AG08396 (cell line): ENCODE measurements around the gene ANKRD35.
"Not testable (repeated sequence)": the region's sequence is repeated elsewhere in the genome, so short reads cannot be mapped to it uniquely, and the experiment has no call there.

Experiments
- DNase-seq: peaks from one replicate; pipeline ENCODE4 v3.0.0; 2012; ENCODE audit warnings: low spot score, mixed read lengths

Gene ANKRD35

GRCh38 chr1:145857170-145857569 is 28.5 kb downstream of the ANKRD35 start:
- no peak for DNase-seq

- no peak for DNase-seq
These were observed 30.2 kb downstream of the ANKRD35 start for GRCh38 chr1:145855426-145855948.

GRCh38 chr1:145849356-145850160 is 36.1 kb downstream of the ANKRD35 start:
- DNase-seq: peak; percentile 74

- DNase-seq: no peak
These were observed 37.8 kb downstream of the ANKRD35 start for GRCh38 chr1:145847827-145848226.

- DNase-seq: peak; percentile 62
These were observed 39.5 kb downstream of the ANKRD35 start for GRCh38 chr1:145846201-145846612.

- peak; percentile 90 for DNase-seq
These were observed 40.0 kb downstream of the ANKRD35 start, which contains the start of gene NUDT17 for GRCh38 chr1:145845514-145846161. Gene NUDT17, plus strand, starts transcription at chr1:145845630. Its CDS starts 11 bp downstream, at chr1:145845641.

GRCh38 chr1:145845144-145845513 is 40.5 kb downstream of the ANKRD35 start:
- no peak for DNase-seq

GRCh38 chr1:145843031-145843430 is 42.6 kb downstream of the ANKRD35 start:
- DNase-seq: no peak

GRCh38 chr1:145837656-145838055 is 48.0 kb downstream of the ANKRD35 start:
- DNase-seq: no peak

- not testable (repeated sequence) for DNase-seq
These were observed 54.9 kb downstream of the ANKRD35 start for GRCh38 chr1:145830810-145831209.

- no peak for DNase-seq
These were observed 57.2 kb downstream of the ANKRD35 start for GRCh38 chr1:145828367-145829026.

GRCh38 chr1:145827966-145828365 is 57.7 kb downstream of the ANKRD35 start:
- DNase-seq: no peak

GRCh38 chr1:145826030-145826429 is 59.6 kb downstream of the ANKRD35 start:
- DNase-seq: no peak

GRCh38 chr1:145824499-145824842 is 61.2 kb downstream of the ANKRD35 start:
- DNase-seq: no peak

- DNase-seq: peak; percentile 91
These were observed 61.8 kb downstream of the ANKRD35 start, which contains the start of the genes POLR3C and RNF115 for GRCh38 chr1:145823565-145824498. Gene POLR3C, plus strand, starts transcription at chr1:145824200. Its CDS starts 1,577 bp downstream, at chr1:145825777. Gene RNF115, minus strand, starts transcription at chr1:145824095. Its CDS starts 222 bp downstream, at chr1:145823873.

- DNase-seq: not testable (repeated sequence)
These were observed 62.8 kb downstream of the ANKRD35 start for GRCh38 chr1:145822779-145823331.

GRCh38 chr1:145818095-145818494 is 67.6 kb downstream of the ANKRD35 start:
- DNase-seq: not testable (repeated sequence)
